A549 (cell line): ENCODE results near the gene SLPI.

ENCODE experiments used
- CTCF ChIP-seq: fragments of >200 bp; sonication (Bioruptor Twin); formaldehyde crosslinking; IDR thresholded peaks from 3 replicates; pipeline ENCODE4 v1.5.1; 2016
- ELK1 ChIP-seq: fragments of 150-350 bp; IDR thresholded peaks from 2 replicates; pipeline ENCODE4 v1.6.1; 2014; ENCODE audit warnings: low read depth, mild to moderate bottlenecking, low read length
- POLR2A ChIP-seq: IDR thresholded peaks from 2 replicates; pipeline ENCODE4 v1.6.1; 2012; ENCODE audit warnings: mild to moderate bottlenecking, low read length
- REST ChIP-seq: fragments of 200-600 bp; sonication (generic); IDR thresholded peaks from 2 replicates; pipeline ENCODE4 v1.6.1; 2016; ENCODE audit warnings: antibody characterized with exemption, mild to moderate bottlenecking, moderate library complexity
- RFX5 ChIP-seq: fragments of 450-650 bp; IDR thresholded peaks from 2 replicates; pipeline ENCODE4 v1.7.1; 2014; ENCODE audit warnings: antibody characterized with exemption, mild to moderate bottlenecking, moderate library complexity

- no peak for TF ChIP-seq RFX5
- TF ChIP-seq CTCF: peak; percentile 35; the same call in 2 of the 3 replicates
- TF ChIP-seq ELK1: no peak
- no peak for TF ChIP-seq REST
- TF ChIP-seq POLR2A: no peak
Observed at GRCh38 chr20:45229264-45230056, 24.9 kb downstream of the SLPI start.
